Stimulated activated CD8-positive, alpha-beta memory T cell treated with anti-CD3 and anti-CD28 coated beads, Interleukin-12 subunit alpha, Interleukin-12 subunit beta, amount 100 ng/mL, for 1 hour (primary cell): ENCODE data around the gene ZBTB48.

Source experiments
- DNase-seq: peaks from one replicate; pipeline ENCODE4 v3.0.0-alpha.2; 2020; ENCODE audit warnings: low read depth

The ZBTB48 gene

DNA sequence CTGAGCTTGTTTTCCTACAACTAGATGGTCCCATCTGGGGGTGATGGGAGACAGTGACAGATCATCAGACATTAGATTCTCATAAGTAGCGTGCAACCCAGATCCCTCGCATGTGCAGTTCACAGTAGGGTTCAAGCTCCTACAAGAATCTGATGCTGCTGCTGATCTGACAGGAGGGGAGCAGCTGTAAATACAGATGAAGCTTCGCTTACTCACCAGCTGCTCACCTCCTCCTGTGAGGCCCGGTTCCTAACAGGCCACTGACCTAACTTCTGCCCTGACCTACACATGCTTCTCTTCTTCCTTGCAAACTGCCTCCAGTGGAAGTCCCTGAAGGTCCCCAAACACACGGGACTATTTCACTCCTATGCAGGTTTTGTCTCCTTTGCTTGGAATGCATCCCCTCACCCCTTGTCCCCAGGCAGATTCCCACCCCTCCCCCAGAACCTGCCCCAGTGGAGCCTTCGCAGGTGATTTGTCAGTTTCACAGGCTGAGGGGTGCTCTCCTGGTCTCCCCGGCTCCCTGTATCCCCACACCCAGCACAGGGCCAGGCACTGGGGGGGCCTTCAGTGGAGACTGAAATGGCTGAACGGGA is 5.7 kb upstream of the ZBTB48 start:
- DNase-seq, result no peak

DNA sequence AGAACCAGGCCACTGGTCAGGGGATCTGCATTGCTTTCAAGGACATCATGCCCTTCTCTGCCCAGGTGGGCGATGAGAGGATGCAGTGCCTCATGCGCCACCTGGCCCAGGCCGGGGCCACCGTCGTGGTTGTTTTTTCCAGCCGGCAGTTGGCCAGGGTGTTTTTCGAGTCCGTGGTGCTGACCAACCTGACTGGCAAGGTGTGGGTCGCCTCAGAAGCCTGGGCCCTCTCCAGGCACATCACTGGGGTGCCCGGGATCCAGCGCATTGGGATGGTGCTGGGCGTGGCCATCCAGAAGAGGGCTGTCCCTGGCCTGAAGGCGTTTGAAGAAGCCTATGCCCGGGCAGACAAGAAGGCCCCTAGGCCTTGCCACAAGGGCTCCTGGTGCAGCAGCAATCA is 5.0 kb upstream of the ZBTB48 start:
- no peak for DNase-seq

DNA sequence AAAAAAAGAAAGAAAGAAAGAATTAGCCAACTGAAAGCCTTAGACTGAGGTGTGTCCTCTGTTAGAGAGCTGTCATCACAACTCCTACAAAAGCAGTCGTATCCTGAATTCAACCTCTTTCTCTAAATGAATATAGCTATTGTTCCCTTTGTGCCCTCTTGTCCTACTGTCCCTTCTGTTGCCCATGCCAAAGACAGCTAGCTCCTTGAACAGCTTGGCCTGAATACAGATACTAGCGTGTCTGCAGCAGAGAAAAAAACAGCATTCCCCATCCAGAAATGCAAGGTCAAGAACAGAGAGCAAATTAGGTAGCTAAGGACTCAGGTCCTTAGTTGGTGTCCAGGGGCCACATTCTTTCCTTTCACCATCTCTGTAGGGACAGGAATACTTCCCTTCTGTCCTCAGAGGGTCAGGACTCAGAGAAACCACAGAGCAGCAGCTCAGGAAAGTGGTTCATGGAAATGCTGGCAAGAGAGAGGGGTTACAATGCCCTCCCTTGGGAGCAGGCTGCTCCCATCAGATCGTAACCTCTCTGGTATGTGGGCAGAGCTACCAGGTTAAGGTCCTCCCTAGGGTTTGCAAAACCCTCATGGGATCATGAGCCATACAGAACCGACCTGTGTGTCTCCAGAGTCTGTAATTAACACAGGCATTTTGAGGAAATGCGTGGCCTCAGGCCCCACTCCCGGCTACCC is 1.8 kb upstream of the ZBTB48 start:
- DNase-seq, result no peak

DNA sequence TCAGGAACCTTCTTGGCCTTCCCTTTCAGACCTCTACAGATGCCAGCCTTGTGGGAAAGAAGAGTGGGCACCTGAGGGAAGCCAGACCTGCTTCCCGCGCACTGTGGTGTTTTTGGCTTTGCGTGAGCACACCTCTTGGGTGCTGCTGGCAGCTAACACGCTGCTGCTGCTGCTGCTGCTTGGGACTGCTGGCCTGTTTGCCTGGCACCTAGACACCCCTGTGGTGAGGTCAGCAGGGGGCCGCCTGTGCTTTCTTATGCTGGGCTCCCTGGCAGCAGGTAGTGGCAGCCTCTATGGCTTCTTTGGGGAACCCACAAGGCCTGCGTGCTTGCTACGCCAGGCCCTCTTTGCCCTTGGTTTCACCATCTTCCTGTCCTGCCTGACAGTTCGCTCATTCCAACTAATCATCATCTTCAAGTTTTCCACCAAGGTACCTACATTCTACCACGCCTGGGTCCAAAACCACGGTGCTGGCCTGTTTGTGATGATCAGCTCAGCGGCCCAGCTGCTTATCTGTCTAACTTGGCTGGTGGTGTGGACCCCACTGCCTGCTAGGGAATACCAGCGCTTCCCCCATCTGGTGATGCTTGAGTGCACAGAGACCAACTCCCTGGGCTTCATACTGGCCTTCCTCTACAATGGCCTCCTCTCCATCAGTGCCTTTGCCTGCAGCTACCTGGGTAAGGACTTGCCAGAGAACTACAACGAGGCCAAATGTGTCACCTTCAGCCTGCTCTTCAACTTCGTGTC is 995 bp upstream of the ZBTB48 start:
- no peak for DNase-seq

DNA sequence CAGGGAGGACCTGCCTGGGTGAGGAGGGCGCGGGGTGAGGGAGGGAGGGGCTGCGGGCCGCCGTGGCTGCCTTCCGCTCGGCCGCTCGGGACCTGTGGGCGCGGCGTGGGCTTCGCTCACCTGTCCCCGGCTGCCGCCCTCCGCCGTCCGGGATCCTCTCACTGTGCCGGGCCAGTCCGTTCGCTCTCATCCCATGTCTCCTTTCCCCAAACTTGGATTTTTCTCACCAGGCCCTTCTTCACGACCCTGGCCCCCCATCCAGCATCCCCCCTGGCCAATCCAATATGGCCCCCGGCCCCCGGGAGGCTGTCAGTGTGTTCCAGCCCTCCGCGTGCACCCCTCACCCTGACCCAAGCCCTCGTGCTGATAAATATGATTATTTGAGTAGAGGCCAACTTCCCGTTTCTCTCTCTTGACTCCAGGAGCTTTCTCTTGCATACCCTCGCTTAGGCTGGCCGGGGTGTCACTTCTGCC is 362 bp downstream of the ZBTB48 start:
- DNase-seq, result no peak

DNA sequence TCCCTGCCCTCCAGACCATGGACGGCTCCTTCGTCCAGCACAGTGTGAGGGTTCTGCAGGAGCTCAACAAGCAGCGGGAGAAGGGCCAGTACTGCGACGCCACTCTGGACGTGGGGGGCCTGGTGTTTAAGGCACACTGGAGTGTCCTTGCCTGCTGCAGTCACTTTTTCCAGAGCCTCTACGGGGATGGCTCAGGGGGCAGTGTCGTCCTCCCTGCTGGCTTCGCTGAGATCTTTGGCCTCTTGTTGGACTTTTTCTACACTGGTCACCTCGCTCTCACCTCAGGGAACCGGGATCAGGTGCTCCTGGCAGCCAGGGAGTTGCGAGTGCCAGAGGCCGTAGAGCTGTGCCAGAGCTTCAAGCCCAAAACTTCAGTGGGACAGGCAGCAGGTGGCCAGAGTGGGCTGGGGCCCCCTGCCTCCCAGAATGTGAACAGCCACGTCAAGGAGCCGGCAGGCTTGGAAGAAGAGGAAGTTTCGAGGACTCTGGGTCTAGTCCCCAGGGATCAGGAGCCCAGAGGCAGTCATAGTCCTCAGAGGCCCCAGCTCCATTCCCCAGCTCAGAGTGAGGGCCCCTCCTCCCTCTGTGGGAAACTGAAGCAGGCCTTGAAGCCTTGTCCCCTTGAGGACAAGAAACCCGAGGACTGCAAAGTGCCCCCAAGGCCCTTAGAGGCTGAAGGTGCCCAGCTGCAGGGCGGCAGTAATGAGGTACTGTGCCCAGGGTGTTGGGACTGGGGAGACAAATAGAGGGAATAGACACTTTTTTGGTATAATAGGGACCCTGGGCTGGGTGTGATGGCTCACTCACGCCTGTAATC is 1.0 kb downstream of the ZBTB48 start:
- no peak for DNase-seq

DNA sequence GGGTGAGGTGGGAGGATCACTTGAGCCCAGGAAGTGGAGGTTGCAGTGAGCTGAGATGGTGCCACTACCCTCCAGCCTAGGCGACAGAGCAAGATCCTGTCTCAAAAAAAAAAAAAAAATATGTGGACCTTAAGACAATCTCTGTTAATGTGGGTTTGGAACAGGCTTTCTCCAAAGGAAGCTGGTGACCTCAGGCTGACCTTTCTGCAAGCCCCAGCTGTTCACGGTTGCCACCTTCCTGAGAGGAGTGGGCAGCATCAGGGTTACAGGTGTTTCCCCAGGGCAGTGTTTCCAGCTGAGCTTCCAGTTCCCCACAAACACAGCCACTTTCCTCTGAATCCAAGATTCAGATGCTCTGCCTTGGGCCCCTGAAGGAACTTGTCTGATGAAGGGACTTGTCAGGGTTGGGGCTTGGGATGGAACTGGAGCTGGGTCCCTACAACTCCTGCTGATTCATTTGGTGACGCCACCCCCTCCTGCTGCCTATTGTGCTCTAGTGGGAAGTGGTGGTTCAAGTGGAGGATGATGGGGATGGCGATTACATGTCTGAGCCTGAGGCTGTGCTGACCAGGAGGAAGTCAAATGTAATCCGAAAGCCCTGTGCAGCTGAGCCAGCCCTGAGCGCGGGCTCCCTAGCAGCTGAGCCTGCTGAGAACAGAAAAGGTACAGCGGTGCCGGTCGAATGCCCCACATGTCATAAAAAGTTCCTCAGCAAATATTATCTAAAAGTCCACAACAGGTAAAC is 1.9 kb downstream of the ZBTB48 start:
- no peak for DNase-seq

DNA sequence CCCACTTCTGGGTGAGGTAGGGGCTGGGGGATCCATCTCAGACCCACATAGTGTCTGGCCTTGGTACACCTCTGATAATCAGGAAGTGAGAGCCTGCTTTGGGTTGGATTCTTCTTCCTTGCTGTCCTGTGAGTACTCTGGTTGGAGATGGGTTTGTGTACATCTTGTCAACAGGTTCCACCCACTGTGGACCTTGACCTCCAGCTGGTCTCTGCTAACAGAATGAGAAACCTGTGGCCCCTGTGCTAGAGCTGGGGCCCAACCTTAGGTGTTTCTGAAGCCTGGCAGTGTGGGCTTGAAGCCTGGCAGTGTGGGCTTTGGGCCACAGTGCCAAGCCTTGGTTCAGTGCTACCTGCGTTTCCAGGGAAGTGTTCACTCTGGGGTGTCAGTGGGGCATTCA is 2.6 kb downstream of the ZBTB48 start:
- DNase-seq, result no peak

DNA sequence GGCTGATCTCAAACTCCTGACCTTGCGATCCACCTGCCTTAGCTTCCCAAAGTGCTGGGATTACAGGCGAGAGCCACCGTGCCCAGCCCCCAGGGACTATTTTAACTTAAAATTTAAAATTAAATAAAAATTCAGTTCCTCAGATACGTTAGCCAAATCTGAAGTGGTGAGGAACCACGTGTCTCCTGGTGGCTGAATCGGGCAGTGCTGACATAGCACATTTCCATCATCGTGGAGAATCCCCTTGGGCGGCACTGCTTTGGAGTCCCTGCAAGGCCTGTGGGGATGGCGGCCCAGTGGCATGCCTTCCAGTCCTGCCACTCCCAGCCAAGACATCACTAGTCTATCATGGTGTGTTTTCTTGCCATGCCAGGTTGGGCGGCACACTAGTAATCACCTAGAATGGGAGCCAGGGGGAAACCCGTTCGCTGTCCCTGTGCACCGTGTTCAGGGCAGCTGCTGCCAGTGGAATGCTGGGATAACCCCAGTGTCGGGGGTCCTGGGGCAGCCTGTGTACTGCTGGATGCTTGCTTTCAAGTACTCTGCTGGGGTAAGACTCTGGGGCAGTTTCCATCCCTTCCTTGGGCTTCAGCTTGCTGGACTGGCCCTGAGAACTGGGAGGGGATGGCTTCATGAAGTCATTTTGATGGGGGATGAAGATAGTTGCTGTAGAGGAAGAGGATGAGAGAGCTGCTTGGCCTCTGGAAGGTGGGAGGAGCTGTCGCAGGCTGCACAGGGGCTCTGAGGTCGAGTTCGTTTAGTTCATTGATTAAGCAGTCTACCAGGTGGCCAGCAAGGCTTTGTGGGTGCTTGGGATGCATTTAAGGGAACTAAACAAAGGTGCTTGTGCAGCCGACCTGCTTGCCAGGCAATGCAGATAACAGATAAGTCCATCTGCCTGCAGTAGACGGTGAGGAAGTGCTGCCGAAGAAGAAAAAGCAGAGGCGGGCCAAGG is 4.6 kb downstream of the ZBTB48 start:
- DNase-seq, result no peak

DNA sequence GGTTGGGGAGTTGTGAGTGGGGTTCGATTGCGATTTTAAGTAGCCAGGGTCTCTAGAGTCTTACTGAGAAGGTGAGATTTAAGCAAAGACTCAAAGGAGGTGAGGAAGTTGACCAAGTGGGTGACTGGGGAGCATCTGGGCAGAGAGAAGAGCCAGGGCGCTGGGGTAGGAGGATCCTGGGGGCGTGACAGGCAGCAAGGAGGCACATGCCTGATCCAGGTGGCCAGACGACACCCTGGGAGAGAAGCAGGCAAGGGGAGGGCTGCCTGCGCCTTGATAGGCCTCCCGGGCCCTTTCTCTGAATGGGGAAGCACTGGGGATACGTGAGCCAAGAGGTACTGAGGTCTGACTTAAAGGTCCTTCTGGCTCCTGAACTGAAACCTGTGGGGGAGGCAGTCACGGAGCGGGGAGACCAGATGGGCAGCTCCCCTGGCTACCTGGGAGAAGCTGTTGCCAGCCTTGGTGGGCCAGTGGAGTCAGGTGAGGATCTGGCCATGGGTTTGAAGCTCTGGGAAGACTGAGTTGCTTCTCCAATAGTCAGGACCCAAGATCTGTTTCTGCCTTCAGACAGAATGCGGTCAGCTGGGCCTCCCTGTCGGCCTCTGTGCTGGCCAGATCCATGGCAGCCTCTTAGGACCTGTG is 5.4 kb downstream of the ZBTB48 start:
- no peak for DNase-seq

DNA sequence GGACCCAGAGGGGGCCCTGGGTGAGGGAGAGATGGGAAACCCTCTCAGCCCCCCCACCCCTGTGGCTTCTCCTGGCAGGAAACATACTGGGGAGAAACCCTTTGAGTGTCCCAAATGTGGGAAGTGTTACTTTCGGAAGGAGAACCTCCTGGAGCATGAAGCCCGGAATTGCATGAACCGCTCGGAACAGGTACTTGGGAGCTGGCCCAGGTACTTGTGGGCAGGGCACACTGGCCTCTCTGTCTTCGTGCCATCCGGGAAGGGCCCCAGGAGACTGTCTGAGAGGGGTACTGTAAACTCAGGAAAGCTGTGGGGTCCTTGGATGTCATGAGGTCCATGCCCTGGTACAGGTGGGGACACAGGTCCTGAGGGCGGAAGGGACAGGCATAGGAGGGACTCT is 6.0 kb downstream of the ZBTB48 start:
- no peak for DNase-seq

DNA sequence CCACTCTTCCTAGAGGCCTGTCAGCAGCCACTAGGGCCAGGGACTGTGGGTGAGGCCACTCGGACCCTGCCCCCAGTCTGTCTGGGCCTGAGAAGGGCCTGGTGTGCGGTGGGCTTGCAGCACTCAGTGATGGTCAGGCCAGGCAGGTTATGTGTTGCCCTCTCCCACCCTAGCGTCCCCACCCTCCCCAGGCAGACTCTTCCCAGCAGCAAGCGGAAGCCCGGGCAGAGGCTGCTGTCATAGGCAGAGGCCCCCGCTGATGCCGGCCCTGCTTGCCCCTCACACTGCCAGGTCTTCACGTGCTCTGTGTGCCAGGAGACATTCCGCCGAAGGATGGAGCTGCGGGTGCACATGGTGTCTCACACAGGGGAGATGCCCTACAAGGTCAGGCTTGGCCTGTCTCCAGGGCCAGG is 6.6 kb downstream of the ZBTB48 start:
- DNase-seq, result no peak

DNA sequence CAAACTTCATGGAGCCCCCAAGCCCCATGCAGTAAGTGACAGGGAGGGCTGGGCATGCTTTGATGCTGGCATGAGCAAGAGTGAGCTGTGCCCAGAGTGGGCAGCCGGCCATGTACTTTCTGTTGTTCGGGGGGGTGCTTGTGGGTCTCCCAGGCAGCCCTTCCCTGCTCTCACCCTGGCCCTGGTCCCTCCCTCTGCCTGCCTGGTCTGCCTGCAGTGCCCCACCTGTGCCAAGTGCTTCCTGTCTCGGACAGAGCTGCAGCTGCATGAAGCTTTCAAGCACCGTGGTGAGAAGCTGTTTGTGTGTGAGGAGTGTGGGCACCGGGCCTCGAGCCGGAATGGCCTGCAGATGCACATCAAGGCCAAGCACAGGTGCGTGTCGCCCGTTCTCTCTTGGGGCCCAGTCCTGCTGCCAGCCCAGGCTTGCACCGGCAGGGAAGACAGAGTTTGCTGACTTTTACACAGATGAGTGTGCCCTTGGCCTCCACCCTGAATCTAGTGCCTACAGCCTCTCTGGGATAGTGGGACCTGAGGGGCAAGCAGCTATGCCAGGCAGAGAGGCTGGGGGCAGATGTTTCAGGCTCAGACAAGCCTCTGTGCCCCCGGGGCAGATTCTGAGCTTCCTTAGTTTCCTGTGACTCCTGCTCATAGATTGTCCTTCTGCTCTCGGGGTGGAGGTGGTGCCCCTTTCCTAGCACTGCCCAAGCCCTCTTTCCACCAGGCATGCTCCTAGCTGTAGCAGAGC is 7.6 kb downstream of the ZBTB48 start:
- DNase-seq, result no peak

DNA sequence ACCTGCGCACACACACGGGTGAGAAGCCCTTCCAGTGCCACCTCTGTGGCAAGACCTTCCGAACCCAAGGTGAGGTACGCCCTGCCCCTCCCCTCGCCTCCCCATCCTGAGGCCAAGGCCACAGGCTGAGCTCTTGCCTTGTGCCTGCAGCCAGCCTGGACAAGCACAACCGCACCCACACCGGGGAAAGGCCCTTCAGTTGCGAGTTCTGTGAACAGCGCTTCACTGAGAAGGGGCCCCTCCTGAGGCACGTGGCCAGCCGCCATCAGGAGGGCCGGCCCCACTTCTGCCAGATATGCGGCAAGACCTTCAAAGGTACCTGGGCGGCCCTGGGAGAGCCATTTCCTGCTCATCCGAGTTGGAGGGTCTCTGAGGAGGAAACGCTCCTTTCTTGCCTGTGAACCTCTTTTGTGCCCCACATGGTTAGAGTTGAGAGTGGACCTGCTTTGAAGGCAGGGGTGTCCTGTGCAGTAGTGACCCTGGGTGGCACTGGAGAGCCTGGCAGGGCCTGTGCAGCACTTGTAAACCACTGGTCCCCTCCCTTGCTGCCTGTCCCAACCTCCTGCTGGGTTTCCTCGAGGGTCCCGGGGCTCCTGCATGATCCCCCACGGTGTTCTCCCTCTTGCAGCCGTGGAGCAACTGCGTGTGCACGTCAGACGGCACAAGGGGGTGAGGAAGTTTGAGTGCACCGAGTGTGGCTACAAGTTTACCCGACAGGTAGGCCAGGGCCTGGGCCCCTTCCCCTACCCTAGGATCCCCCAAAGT is 8.5 kb downstream of the ZBTB48 start:
- no peak for DNase-seq

DNA sequence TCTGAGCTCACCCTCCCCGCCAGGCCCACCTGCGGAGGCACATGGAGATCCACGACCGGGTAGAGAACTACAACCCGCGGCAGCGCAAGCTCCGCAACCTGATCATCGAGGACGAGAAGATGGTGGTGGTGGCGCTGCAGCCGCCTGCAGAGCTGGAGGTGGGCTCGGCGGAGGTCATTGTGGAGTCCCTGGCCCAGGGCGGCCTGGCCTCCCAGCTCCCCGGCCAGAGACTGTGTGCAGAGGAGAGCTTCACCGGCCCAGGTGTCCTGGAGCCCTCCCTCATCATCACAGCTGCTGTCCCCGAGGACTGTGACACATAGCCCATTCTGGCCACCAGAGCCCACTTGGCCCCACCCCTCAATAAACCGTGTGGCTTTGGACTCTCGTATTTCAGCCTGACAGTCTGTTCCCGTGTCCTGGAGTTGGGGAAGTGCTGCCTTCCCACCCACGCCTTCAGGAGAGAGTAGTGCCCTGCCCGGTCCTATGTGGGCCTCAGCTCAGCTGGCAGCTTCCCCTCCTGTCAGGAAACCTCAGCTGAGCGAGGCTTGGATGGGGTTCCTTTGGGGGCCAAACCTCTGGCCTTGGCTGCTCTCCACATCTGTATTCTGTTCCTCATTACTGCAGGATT is 9.2 kb downstream of the ZBTB48 start:
- DNase-seq, result no peak

DNA sequence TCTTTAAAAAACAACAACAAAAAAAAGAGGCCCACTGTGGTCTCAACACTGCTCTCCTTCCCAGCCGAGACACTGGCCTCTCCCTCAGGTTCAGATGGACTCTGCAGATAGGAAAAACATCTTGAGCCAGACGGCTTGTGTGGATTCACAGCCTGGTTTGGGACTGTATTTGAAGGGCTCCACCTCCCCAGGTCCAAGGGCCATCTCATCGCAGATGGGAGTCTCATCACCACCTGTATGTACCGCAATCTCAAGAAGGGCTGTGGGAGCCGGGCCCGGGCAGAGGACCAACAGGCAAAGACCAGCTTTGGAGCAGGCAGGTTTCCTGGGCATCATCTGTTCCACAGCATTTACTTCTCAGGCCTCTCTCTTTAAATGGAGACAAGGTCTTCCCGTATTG is 10.3 kb downstream of the ZBTB48 start:
- DNase-seq, result no peak

DNA sequence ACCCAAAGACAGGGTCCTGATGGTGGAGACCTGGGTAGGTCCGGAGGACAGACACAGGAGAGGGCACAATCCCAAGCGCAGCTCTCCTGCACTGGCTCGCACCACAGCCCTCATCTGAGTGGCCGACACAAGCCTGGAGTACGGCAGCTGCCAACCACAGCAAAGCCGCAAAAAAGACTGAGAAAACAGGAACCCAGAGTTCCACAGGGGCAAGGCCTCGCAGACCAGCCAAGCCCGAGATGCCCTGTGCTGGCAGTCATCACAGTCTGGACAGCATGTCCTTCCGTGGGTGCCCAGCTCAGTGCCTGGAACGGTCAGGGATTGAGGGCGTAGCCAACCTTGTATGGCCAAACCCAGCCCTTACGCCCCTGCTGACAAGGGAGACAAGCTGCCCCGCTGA is 11.4 kb downstream of the ZBTB48 start:
- DNase-seq, result no peak

DNA sequence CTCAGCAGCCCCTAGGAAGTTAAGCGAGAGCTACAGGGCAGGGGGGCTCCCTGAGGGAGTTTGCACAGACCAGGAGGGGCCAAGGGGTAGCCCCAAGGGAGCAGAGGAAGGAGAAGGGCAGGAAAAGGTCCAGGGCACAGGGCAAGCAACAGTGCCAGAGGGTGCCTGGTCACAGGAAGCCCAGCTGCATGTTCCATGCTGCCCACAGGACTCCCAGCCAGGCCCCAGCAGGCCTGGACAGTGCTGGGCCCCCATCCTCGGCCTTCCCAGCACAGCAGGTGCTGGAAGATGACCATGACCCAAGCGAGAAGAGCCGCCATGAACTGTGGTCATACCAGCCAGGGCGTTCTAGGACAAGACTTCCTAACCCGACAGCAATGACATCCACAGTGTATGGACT is 11.8 kb downstream of the ZBTB48 start:
- no peak for DNase-seq
